ENCODE results near the gene ZNF609.
"Not testable (repeated sequence)": the region's sequence is repeated elsewhere in the genome, so short reads cannot be mapped to it uniquely, and the experiment has no call there.

Gene ZNF609

GRCh38 chr15:64621056-64621455 lies 160.7 kb downstream of the ZNF609 start:
- H2AFZ ChIP-seq (ENCODE audit: low read length, unreplicated experiment), result no peak overlapping the region
- no peak overlapping the region for H3K4me3 ChIP-seq (ENCODE audit: low read depth, low read length)
- H3K4me1 ChIP-seq (ENCODE audit: control insufficient read depth, insufficient read depth, low read length, unreplicated experiment), result peaks cover 26% of the 10 kb centered on the region
- H3K27me3 ChIP-seq (ENCODE audit: insufficient read depth, low read length), result no peaks in the 10 kb centered on the region
- peaks cover 6% of the 10 kb centered on the region; the same call in 1 of the 2 replicates for H3K36me3 ChIP-seq (ENCODE audit: insufficient read depth, low read length)
- peak overlapping the region; percentile 57 for H3K27ac ChIP-seq (ENCODE audit: low read depth, low read length)
- peaks cover 31% of the 10 kb centered on the region for H3K79me2 ChIP-seq (ENCODE audit: control insufficient read depth, insufficient read depth, low read length, unreplicated experiment)

GRCh38 chr15:64622410-64623260 lies 162.3 kb downstream of the ZNF609 start:
- Histone ChIP-seq H3K4me3 (ENCODE audit: low read depth, low read length) (no peak overlapping the region), H3K4me1 (ENCODE audit: control insufficient read depth, insufficient read depth, low read length, unreplicated experiment) (peaks cover 26% of the 10 kb centered on the region), H3K36me3 (ENCODE audit: insufficient read depth, low read length) (peaks cover 6% of the 10 kb centered on the region; the same call in 1 of the 2 replicates), H2AFZ (ENCODE audit: low read length, unreplicated experiment) (no peak overlapping the region), H3K27me3 (ENCODE audit: insufficient read depth, low read length) (no peaks in the 10 kb centered on the region), H3K79me2 (ENCODE audit: control insufficient read depth, insufficient read depth, low read length, unreplicated experiment) (peaks cover 28% of the 10 kb centered on the region), H3K27ac (ENCODE audit: low read depth, low read length) (no peak overlapping the region)

- Histone ChIP-seq H3K36me3 (ENCODE audit: insufficient read depth, low read length) (peaks cover 6% of the 10 kb centered on the region; the same call in 1 of the 2 replicates), H2AFZ (ENCODE audit: low read length, unreplicated experiment) (no peak overlapping the region), H3K79me2 (ENCODE audit: control insufficient read depth, insufficient read depth, low read length, unreplicated experiment) (peaks cover 29% of the 10 kb centered on the region), H3K4me3 (ENCODE audit: low read depth, low read length) (no peak overlapping the region), H3K4me1 (ENCODE audit: control insufficient read depth, insufficient read depth, low read length, unreplicated experiment) (peaks cover 26% of the 10 kb centered on the region), H3K27me3 (ENCODE audit: insufficient read depth, low read length) (no peaks in the 10 kb centered on the region), H3K27ac (ENCODE audit: low read depth, low read length) (no peak overlapping the region)
Observed at GRCh38 chr15:64623347-64623996, 163.1 kb downstream of the ZNF609 start.

GRCh38 chr15:64624242-64624641 lies 163.9 kb downstream of the ZNF609 start:
- H3K27ac ChIP-seq (ENCODE audit: low read depth, low read length), result no peak overlapping the region
- H3K79me2 ChIP-seq (ENCODE audit: control insufficient read depth, insufficient read depth, low read length, unreplicated experiment), result peaks cover 26% of the 10 kb centered on the region
- peaks cover 23% of the 10 kb centered on the region for H3K4me1 ChIP-seq (ENCODE audit: control insufficient read depth, insufficient read depth, low read length, unreplicated experiment)
- no peak overlapping the region for H2AFZ ChIP-seq (ENCODE audit: low read length, unreplicated experiment)
- peaks cover 6% of the 10 kb centered on the region; the same call in 1 of the 2 replicates for H3K36me3 ChIP-seq (ENCODE audit: insufficient read depth, low read length)
- no peaks in the 10 kb centered on the region for H3K27me3 ChIP-seq (ENCODE audit: insufficient read depth, low read length)
- H3K4me3 ChIP-seq (ENCODE audit: low read depth, low read length), result no peak overlapping the region

GRCh38 chr15:64629063-64629462 lies 168.7 kb downstream of the ZNF609 start:
- H2AFZ ChIP-seq (ENCODE audit: low read length, unreplicated experiment), result no peak overlapping the region
- H3K4me1 ChIP-seq (ENCODE audit: control insufficient read depth, insufficient read depth, low read length, unreplicated experiment), result peaks cover 2% of the 10 kb centered on the region
- H3K4me3 ChIP-seq (ENCODE audit: low read depth, low read length), result no peak overlapping the region
- no peaks in the 10 kb centered on the region for H3K27me3 ChIP-seq (ENCODE audit: insufficient read depth, low read length)
- H3K36me3 ChIP-seq (ENCODE audit: insufficient read depth, low read length), result no peaks in the 10 kb centered on the region; the same call in 1 of the 2 replicates
- no peak overlapping the region for H3K27ac ChIP-seq (ENCODE audit: low read depth, low read length)
- H3K79me2 ChIP-seq (ENCODE audit: control insufficient read depth, insufficient read depth, low read length, unreplicated experiment), result peaks cover 9% of the 10 kb centered on the region

GRCh38 chr15:64630396-64631107 lies 170.2 kb downstream of the ZNF609 start:
- Histone ChIP-seq H2AFZ (ENCODE audit: low read length, unreplicated experiment) (no peak overlapping the region), H3K4me1 (ENCODE audit: control insufficient read depth, insufficient read depth, low read length, unreplicated experiment) (peaks cover 16% of the 10 kb centered on the region), H3K79me2 (ENCODE audit: control insufficient read depth, insufficient read depth, low read length, unreplicated experiment) (peaks cover 16% of the 10 kb centered on the region), H3K27ac (ENCODE audit: low read depth, low read length) (no peak overlapping the region), H3K27me3 (ENCODE audit: insufficient read depth, low read length) (no peaks in the 10 kb centered on the region), H3K36me3 (ENCODE audit: insufficient read depth, low read length) (no peaks in the 10 kb centered on the region; the same call in 1 of the 2 replicates), H3K4me3 (ENCODE audit: low read depth, low read length) (no peak overlapping the region)

GRCh38 chr15:64632639-64633038 lies 172.3 kb downstream of the ZNF609 start:
- not testable (repeated sequence) for H3K27me3 ChIP-seq (ENCODE audit: insufficient read depth, low read length); H2AFZ ChIP-seq (ENCODE audit: low read length, unreplicated experiment); H3K27ac ChIP-seq (ENCODE audit: low read depth, low read length); H3K4me3 ChIP-seq (ENCODE audit: low read depth, low read length)
- peaks cover 14% of the 10 kb centered on the region for H3K36me3 ChIP-seq (ENCODE audit: insufficient read depth, low read length)
- peaks cover 16% of the 10 kb centered on the region for H3K4me1 ChIP-seq (ENCODE audit: control insufficient read depth, insufficient read depth, low read length, unreplicated experiment)
- peaks cover 18% of the 10 kb centered on the region for H3K79me2 ChIP-seq (ENCODE audit: control insufficient read depth, insufficient read depth, low read length, unreplicated experiment)

GRCh38 chr15:64633332-64633731 lies 173.0 kb downstream of the ZNF609 start:
- Histone ChIP-seq H3K4me3 (ENCODE audit: low read depth, low read length) (no peak overlapping the region), H3K27ac (ENCODE audit: low read depth, low read length) (no peak overlapping the region), H3K27me3 (ENCODE audit: insufficient read depth, low read length) (no peaks in the 10 kb centered on the region), H3K4me1 (ENCODE audit: control insufficient read depth, insufficient read depth, low read length, unreplicated experiment) (peaks cover 16% of the 10 kb centered on the region), H2AFZ (ENCODE audit: low read length, unreplicated experiment) (no peak overlapping the region), H3K79me2 (ENCODE audit: control insufficient read depth, insufficient read depth, low read length, unreplicated experiment) (peaks cover 18% of the 10 kb centered on the region), H3K36me3 (ENCODE audit: insufficient read depth, low read length) (peaks cover 18% of the 10 kb centered on the region)

GRCh38 chr15:64634027-64634426 lies 173.6 kb downstream of the ZNF609 start:
- Histone ChIP-seq H3K4me3 (ENCODE audit: low read depth, low read length) (no peak overlapping the region), H3K4me1 (ENCODE audit: control insufficient read depth, insufficient read depth, low read length, unreplicated experiment) (peaks cover 16% of the 10 kb centered on the region), H3K79me2 (ENCODE audit: control insufficient read depth, insufficient read depth, low read length, unreplicated experiment) (peaks cover 18% of the 10 kb centered on the region), H3K36me3 (ENCODE audit: insufficient read depth, low read length) (peaks cover 20% of the 10 kb centered on the region), H3K27me3 (ENCODE audit: insufficient read depth, low read length) (no peaks in the 10 kb centered on the region), H2AFZ (ENCODE audit: low read length, unreplicated experiment) (no peak overlapping the region), H3K27ac (ENCODE audit: low read depth, low read length) (peak overlapping the region; percentile 39; the same call in 1 of the 2 replicates)

Measured in ACC112 (cell line).